ENCODE results near the gene S100A16. TPM values are rescaled to one million over a fixed set of nuclear protein-coding genes. Genes with fewer than 3 reads are reported as not detected.

The S100A16 gene
- total and polyA plus RNA-seq, 8 donors = 8.9 to 361 (median 120) TPM

DNA sequence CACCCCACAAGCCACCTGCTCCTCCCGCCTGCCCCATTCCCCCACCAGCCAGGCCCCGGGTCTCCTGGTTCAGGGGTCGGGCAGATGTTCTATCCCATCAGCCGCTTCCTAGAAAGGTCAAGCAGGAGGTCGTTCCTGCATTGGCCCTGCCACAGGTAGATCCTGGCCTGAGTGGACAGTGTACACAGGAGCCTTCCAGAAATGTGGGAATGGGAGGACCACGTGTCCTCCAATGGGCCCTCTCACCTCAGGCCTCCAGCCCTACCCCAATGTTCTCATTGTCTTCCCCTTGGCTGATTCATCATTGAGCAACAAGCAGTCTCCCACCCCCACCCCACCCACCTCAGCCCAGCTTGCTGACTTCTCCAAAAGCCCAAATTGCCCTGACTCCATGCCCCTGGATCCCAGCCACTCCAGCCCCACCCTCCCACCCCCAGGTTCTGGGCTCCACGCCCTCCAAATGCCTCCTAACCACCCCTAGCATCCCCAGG is 2.1 kb downstream of the S100A16 start:
- Histone ChIP-seq H3K36me3 (peaks cover 17 to 22% (median 22%) of the 10 kb centered on the region in 4 donors), H3K27ac (peak overlapping the region in 4 of 5 donors; percentile 87 to 90 (median 88)), H3K9me3 (no peaks in the 10 kb centered on the region), H3K4me1 (peaks cover 45 to 75% (median 64%) of the 10 kb centered on the region in 4 donors), H3K27me3 (no peaks in the 10 kb centered on the region), H3K4me3 (peak overlapping the region in 3 of 4 donors; percentile 54 to 76 (median 67))
- WGBS, 5 donors = 59 to 82% (median 74%) methylated on average over 6 to 7 of the region's 7 CpGs
- no peak for DNase-seq
- TF ChIP-seq POLR2A (IDR thresholded peaks at IDR 0.05) (no peak), EP300 (IDR thresholded peaks at IDR 0.05) (no peak), POLR2AphosphoS5 (IDR thresholded peaks at IDR 0.05) (no peak)
- TF ChIP-seq, protein P1, sequence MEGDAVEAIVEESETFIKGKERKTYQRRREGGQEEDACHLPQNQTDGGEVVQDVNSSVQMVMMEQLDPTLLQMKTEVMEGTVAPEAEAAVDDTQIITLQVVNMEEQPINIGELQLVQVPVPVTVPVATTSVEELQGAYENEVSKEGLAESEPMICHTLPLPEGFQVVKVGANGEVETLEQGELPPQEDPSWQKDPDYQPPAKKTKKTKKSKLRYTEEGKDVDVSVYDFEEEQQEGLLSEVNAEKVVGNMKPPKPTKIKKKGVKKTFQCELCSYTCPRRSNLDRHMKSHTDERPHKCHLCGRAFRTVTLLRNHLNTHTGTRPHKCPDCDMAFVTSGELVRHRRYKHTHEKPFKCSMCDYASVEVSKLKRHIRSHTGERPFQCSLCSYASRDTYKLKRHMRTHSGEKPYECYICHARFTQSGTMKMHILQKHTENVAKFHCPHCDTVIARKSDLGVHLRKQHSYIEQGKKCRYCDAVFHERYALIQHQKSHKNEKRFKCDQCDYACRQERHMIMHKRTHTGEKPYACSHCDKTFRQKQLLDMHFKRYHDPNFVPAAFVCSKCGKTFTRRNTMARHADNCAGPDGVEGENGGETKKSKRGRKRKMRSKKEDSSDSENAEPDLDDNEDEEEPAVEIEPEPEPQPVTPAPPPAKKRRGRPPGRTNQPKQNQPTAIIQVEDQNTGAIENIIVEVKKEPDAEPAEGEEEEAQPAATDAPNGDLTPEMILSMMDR (IDR thresholded peaks at IDR 0.05) = no peak
- intact Hi-C loops (cut with DNase I; ENCODE audit: low total_unique reads) = no loop called here

GRCh38 chr1:153610334-153610733 is 2.6 kb downstream of the S100A16 start:
- WGBS, 5 donors = 49 to 69% (median 67%) methylated on average over 4 of the region's 4 CpGs
- TF ChIP-seq POLR2A (IDR thresholded peaks at IDR 0.05) (no peak), EP300 (IDR thresholded peaks at IDR 0.05) (no peak), POLR2AphosphoS5 (IDR thresholded peaks at IDR 0.05) (no peak)
- TF ChIP-seq, protein P1 (IDR thresholded peaks at IDR 0.05) = no peak
- Histone ChIP-seq H3K36me3 (peaks cover 17 to 28% (median 27%) of the 10 kb centered on the region in 4 donors), H3K27ac (peak overlapping the region; percentile 3 to 90 (median 88)), H3K4me1 (peaks cover 43 to 70% (median 60%) of the 10 kb centered on the region in 4 donors), H3K9me3 (no peaks in the 10 kb centered on the region), H3K27me3 (no peaks in the 10 kb centered on the region), H3K4me3 (peak overlapping the region in 3 of 4 donors; percentile 54 to 76 (median 67))
- intact Hi-C loops (cut with DNase I; ENCODE audit: low total_unique reads) = no loop called here
- peak in 1 of 2 donors; percentile 16 for DNase-seq

- H3K4me1 ChIP-seq = peaks cover 43 to 63% (median 56%) of the 10 kb centered on the region in 4 donors
- TF ChIP-seq, protein P1 (IDR thresholded peaks at IDR 0.05) = no peak
- TF ChIP-seq POLR2AphosphoS5 (IDR thresholded peaks at IDR 0.05) (no peak), POLR2A (IDR thresholded peaks at IDR 0.05) (no peak), EP300 (IDR thresholded peaks at IDR 0.05) (no peak)
- peak overlapping the region; percentile 4 to 90 (median 88) for H3K27ac ChIP-seq
- H3K4me3 ChIP-seq = peak overlapping the region in 2 of 4 donors; percentile 34 to 67
- WGBS, 5 donors = 41 to 49% (median 47%) methylated on average over 6 of the region's 6 CpGs
- intact Hi-C loops (cut with DNase I; ENCODE audit: low total_unique reads) = loop anchor here (5.0 kb wide), 1 partner anchor 37 kb away; no protein-coding TSS in a partner anchor
- no peaks in the 10 kb centered on the region for H3K27me3 ChIP-seq
- no peaks in the 10 kb centered on the region for H3K9me3 ChIP-seq
- H3K36me3 ChIP-seq = peaks cover 17 to 31% (median 30%) of the 10 kb centered on the region in 4 donors
- DNase-seq = no peak
These were observed 3.4 kb downstream of the S100A16 start for GRCh38 chr1:153609585-153609907.

- no peaks in the 10 kb centered on the region for H3K9me3 ChIP-seq
- 30 to 43% (median 35%) methylated on average over 19 of the region's 19 CpGs for WGBS, 5 donors
- DNase-seq = peak; percentile 67 to 92
- intact Hi-C loops (cut with DNase I; ENCODE audit: low total_unique reads) = loop anchor here (5.0 kb wide), 1 partner anchor 37 kb away; no protein-coding TSS in a partner anchor
- peak overlapping the region; percentile 68 to 90 (median 88) for H3K27ac ChIP-seq
- no peaks in the 10 kb centered on the region for H3K27me3 ChIP-seq
- peak; percentile 70 to 84 (median 77) for TF ChIP-seq POLR2AphosphoS5 (IDR thresholded peaks at IDR 0.05)
- TF ChIP-seq, protein P1 (IDR thresholded peaks at IDR 0.05) = no peak
- H3K36me3 ChIP-seq = peaks cover 17 to 31% (median 30%) of the 10 kb centered on the region in 4 donors
- peak overlapping the region; percentile 27 to 67 (median 34) for H3K4me3 ChIP-seq
- H3K4me1 ChIP-seq = peaks cover 43 to 58% (median 53%) of the 10 kb centered on the region in 4 donors
These were observed 4.0 kb downstream of the S100A16 start for GRCh38 chr1:153608742-153609584.

All from stomach (tissue), 9 donors.